GM12864 (cell line): Measurements from ENCODE around the gene TMEM79.
"Not testable (repeated sequence)": the region's sequence is repeated elsewhere in the genome, so short reads cannot be mapped to it uniquely, and the experiment has no call there.

ENCODE experiments used
- DNase-seq: peaks from one replicate; pipeline ENCODE4 v3.0.0-alpha.2; 2011; ENCODE audit warnings: low read depth
- H3K4me3 ChIP-seq: 2 replicates; pipeline ENCODE4 v1.5.1; 2011; ENCODE audit warnings: mild to moderate bottlenecking, low read depth, low read length, control low read depth
- TF ChIP-seq, protein P1 (sequence below): IDR thresholded peaks from 2 replicates; pipeline ENCODE4 v1.5.1; 2011; ENCODE audit warnings: low read depth, mild to moderate bottlenecking, moderate library complexity, low read length, control low read depth, inconsistent platforms; ENCODE audit errors: missing control alignments

TMEM79 gene

DNA sequence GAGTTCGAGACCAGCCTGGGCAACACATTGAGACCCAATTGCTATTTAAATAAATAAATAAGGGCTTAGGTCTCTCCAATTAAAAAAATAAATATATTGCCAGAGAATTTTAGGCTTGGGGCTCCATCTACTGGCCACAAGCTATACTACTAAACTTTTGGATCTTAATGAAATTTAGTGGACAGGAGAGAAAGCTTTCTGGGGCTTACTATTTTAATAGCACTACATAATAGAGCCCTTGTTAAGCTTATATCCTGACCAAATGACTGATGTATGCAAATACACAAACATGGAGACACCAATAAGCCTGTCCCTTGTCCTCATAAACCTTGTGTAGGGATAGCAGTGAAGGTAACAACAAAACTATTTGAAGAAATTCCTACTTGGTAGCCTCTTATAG is 35.5 kb downstream of the TMEM79 start:
- TF ChIP-seq, protein P1, sequence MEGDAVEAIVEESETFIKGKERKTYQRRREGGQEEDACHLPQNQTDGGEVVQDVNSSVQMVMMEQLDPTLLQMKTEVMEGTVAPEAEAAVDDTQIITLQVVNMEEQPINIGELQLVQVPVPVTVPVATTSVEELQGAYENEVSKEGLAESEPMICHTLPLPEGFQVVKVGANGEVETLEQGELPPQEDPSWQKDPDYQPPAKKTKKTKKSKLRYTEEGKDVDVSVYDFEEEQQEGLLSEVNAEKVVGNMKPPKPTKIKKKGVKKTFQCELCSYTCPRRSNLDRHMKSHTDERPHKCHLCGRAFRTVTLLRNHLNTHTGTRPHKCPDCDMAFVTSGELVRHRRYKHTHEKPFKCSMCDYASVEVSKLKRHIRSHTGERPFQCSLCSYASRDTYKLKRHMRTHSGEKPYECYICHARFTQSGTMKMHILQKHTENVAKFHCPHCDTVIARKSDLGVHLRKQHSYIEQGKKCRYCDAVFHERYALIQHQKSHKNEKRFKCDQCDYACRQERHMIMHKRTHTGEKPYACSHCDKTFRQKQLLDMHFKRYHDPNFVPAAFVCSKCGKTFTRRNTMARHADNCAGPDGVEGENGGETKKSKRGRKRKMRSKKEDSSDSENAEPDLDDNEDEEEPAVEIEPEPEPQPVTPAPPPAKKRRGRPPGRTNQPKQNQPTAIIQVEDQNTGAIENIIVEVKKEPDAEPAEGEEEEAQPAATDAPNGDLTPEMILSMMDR = peak; percentile 37
- H3K4me3 ChIP-seq = no peak overlapping the region
- no peak for DNase-seq

DNA sequence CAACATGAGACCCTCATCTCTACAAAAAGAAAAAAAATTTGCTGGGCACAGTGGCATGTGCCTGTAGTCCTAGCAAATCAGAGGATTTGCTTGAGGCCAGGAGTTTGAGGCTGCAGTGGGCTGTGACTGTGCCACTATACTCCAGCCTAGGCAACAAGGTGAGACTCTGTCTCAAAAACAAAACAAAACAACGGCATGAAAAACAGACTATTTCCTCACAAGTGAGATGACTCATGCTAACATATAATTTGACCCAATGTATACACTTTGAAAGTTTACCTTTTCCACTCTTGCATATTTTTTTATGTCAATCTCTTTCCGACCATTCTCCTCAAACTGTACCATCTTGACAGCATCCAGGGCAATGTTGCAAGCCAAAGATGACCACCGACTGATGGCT is 36.4 kb downstream of the TMEM79 start:
- no peak overlapping the region for H3K4me3 ChIP-seq
- TF ChIP-seq, protein P1 = no peak
- no peak for DNase-seq

DNA sequence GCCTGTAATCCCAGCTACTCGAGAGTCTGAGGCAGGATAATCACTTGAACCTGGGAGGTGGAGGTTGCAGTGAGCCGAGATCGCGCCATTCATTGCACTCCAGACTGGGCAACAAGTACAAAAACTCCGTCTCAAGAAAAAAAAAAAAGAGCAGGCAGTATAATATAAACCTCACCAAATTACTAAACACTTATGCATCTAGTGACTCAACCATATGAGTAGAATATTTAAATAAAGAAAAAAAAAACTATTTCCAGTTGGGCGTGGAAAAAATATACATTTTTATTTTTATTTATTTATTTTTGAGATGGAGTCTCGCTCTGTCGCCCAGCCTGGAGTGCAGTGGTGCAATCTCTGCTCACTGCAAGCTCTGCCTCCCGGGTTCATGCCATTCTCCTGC is 39.1 kb downstream of the TMEM79 start:
- not testable (repeated sequence) for H3K4me3 ChIP-seq, DNase-seq

DNA sequence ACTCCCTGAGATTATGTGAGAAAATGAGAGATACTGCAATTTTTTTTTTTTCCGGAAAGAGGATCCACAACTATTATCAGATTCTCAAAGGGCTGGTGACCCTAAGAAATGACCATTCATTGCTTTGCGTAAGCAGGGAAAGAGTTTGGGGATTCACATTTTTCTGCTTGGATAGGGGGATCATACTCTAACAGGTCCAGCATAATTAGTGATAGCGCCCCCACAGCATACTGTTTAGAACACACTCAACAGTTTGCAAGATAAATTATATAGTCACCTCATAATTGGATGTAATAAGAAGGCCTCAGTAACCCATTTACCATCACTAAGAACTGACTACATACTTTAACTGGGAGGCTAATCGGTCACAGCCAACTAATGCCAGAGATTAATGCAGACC is 52.1 kb downstream of the TMEM79 start:
- no peak for DNase-seq
- H3K4me3 ChIP-seq = peak overlapping the region; percentile 80
- TF ChIP-seq, protein P1 = peak; percentile 50

DNA sequence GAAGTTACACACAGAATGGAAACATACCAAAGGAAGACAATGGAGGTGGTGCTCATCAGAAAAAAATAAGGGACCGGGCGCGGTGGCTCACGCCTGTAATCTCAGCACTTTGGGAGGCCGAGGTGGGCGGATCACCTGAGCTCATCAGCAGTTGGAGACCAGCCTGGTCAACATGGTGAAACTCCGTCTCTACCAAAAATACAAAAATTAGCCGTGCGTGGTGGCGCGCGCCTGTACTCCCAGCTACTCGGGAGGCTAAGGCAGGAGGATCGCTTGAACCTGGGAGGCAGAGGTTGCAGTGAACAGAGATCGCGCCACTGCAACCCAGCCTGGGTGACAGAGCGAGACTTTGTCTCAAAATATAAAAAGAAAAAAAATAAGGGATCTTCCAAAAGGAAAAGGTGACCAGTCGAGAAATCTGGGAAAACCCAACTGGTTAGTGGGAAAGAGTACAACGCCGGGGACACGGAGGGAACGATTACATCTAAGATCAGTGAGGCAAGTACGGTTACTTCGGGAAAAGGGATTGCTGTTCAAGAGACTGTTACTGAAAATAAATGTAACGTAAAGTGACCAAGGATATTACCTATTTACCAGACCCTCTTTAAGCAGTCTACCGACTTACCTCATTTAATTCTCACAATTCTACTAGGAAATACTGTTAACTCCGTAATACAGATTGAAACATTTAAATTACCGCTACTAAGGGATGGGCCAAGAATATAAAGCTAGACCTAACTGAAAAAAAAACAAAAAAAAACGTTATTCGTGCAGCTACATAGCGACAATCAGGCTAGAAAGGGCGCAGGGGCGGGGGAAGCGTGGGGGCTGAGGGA is 53.1 kb downstream of the TMEM79 start:
- H3K4me3 ChIP-seq = peak overlapping the region; percentile 80
- TF ChIP-seq, protein P1 = no peak
- no peak for DNase-seq

DNA sequence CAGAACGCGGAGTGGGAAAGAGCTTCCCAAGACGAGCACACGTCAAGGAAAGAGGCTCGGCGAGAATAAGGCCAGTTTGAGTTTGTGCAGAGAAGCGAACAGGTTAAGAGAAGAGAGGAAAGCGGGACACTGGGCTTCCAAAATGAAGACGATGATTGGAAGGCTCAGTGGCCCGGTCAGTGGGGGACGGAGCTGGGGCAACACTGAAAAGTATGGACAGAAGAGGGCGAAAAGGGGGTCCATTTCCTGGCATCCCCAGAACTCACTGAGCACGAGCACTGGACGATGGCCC is 53.7 kb downstream of the TMEM79 start:
- peak overlapping the region; percentile 80 for H3K4me3 ChIP-seq
- TF ChIP-seq, protein P1 = no peak
- no peak for DNase-seq

DNA sequence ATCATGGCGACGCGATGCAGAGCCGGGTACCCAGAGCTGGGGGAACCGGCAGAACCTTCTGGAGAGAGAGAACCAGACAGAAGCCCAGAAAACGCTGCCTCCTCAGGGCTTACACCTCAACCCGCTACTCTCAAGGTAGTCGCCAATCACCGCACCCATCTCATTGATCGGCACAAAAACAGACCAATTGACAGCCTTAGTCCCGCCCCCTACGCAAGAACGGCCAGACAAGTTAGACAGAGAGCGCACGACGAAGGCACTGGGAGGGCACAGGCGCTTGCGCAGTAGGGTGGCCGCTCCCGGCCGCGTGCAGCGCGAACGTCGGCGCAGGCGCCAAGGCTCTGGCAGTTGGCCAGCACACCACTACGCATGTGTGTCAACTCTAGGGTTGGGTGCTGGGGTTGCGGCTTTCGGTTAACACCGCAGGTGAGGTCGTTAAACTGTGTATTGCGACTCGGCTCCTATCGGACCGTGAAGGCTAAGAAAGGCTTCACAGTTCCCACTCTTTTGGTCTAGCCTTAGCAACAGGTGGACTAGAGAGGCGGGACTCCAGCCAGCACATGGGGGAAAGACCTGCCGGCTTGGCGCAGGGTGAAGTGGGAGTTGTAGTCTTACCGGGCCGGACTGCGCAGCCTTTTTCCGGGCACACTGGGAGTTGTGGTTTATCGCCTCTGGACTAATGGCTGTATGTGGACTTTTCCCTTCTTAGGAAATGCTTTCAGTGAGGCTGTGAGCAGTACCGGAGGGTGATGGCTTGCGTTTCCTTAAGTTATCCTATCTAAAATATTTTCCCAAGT is 54.3 kb downstream of the TMEM79 start, which contains the start of the genes CCT3 and TSACC:
CCT3 (minus strand) TSS at position 113 of the 797 bp plus-strand sequence; CDS start at position 5, 108 bp downstream.
TSACC (plus strand) TSS at position 347 of the 797 bp plus-strand sequence. CDS start 1,232 bp downstream, outside the sequence.
- TF ChIP-seq, protein P1 = no peak
- peak within 1 kb of the TSS; percentile 80 for H3K4me3 ChIP-seq
- peak; percentile 100 for DNase-seq
